HG03520 (cell line): ENCODE results near the gene ACMSD.
"Not testable (repeated sequence)": the region's sequence is repeated elsewhere in the genome, so short reads cannot be mapped to it uniquely, and the experiment has no call there.

Experiments used
- ATAC-seq: cut with Tn5 transposase; IDR thresholded peaks from one replicate; pipeline ENCODE4 v1.9.1; 2021; ENCODE audit warnings: mild to moderate bottlenecking, moderate library complexity; ENCODE audit not compliant: unreplicated experiment

The ACMSD gene

DNA sequence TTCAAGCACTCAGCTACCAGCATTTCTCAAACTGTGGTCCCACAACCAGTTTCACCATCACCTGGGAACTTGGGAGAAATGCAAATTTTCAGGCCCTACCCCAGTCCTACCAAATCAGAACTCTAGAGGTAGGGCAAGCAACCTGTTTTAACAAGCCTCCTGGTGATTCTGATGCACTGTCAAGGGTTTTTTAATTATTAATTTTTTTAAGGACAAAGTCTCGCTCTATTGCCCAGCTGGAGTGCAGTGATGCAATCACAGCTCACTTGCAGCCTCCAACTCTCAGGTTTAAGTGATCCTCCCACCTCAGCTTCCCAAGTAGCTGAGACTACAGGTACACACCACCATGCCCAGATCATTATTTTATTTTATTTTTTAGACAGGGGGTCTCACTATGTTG, 7.8 kb downstream of the ACMSD start:
- no peak for ATAC-seq

DNA sequence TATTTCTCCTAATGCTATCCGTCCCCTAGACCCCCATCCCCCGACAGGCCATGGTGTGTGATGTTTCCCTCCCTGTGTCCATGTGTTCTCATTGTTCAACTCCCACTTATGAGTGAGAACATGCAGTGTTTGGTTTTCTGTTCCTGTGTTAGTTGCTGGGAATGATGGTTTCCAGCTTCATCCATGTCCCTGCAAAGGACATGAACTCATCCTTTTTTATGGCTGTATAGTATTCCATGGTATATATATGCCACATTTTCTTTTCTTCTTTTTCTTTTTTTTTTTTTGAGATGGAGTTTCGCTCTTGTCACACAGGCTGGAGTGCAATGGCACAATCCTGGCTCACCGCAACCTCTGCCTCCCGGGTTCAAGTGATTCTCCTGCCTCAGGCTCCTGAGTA, 9.2 kb downstream of the ACMSD start:
- not testable (repeated sequence) for ATAC-seq

- ATAC-seq: no peak
Measured at GRCh38 chr2:134852518-134852917, 14.1 kb downstream of the ACMSD start.

- ATAC-seq: no peak
Measured at GRCh38 chr2:134855709-134856108, 17.3 kb downstream of the ACMSD start.

DNA sequence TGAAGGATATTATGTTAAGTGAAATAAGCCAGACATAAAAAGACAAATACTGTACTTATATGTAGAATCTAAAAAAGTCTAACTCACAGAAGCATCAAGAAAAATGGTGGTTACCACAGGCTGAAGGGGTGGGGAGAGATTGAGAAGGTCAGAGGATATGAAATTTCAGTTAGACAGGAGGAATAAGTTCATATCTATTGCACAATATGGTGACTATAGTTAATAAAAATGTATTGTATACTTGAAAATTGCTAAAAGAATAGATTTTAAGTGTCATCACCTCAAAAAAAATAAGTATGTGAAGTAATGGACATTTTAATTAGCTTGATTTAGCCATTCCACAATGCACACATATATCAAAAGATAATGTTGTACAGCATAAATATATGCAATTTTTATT, 19.8 kb downstream of the ACMSD start:
- ATAC-seq: no peak

- ATAC-seq: no peak
Measured at GRCh38 chr2:134861173-134861572, 22.8 kb downstream of the ACMSD start.

GRCh38 chr2:134862069-134862468, 23.7 kb downstream of the ACMSD start:
- no peak for ATAC-seq

- no peak for ATAC-seq
Measured at GRCh38 chr2:134862674-134863073, 24.3 kb downstream of the ACMSD start.

DNA sequence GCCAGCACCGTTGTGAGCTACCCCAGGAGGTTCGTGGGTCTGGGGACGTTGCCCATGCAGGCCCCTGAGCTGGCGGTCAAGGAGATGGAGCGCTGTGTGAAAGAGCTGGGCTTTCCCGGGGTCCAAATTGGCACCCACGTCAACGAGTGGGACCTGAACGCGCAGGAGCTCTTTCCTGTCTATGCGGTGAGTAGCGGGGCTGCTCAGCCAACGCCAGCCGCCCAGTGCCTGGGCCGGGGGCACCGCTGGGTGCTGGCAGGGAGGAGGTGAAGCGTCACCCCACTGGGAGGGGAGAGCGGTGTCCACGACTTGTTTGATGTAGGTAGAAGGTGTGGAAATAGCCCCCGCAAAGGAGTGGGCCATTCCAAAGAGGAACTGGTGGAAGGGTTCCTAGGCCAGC, 25.0 kb downstream of the ACMSD start:
- no peak for ATAC-seq

GRCh38 chr2:134865067-134865787, 26.8 kb downstream of the ACMSD start:
- ATAC-seq: no peak

- ATAC-seq: no peak
Measured at GRCh38 chr2:134866498-134867099, 28.2 kb downstream of the ACMSD start.

- ATAC-seq: no peak
Measured at GRCh38 chr2:134869946-134870736, 31.7 kb downstream of the ACMSD start.

DNA sequence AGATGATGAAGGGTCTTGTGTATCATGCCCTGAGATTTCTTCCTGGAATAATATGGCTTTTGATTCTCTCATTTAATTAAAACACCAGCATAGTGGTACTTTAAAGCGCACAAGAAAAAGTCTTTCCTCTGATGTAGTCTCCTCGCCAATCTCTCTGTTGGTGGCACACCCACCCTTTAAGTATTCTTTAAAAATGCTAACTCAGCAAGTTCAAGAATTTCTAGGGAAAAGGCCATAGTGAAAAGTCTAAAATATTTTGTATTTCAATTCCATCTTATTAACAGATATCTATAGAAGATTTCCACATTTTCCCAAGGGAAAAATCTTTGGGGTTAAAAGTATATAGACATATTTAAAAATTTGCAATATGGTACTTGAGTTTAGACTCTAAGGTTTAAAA, 34.7 kb downstream of the ACMSD start:
- ATAC-seq: no peak

DNA sequence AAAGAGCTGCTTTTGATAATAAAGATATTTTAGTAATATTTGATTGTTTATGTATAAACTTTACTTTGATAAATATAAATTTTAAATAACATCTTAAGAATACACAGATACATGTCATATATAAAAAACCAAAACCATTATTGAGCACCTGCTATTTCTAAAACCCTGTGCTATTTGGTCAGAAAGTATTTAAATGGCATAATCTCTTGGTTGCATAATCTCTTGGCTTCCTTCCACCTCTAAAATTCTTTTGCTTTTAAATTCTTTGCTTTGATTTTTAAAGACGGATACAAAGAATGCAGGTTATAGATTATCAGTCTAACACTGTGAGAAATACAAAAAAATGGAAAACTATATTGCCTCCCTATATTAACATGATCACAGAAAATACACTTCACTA, 36.9 kb downstream of the ACMSD start:
- ATAC-seq: no peak

DNA sequence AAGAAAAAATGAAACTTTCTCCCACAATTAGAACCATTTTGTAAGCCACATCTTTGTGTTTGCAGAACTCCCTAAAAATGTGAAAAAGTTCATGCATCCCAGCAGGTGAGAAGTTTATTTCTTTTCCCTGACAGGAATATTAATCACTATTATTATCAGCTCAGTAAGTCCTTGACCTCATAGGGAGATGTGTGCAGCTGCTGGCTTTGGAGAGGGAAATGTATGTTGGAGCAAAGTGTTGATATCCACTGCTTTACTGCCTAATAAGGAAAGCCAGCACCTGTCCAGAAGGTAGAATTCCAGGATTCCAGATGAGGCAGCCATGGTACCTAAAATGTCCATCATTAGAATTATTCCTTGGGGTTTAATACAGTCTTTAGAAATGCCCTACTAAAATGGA, 44.4 kb downstream of the ACMSD start:
- no peak for ATAC-seq

- no peak for ATAC-seq
Measured at GRCh38 chr2:134883552-134884293, 45.3 kb downstream of the ACMSD start.

GRCh38 chr2:134884435-134884834, 46.0 kb downstream of the ACMSD start:
- no peak for ATAC-seq

- ATAC-seq: no peak
Measured at GRCh38 chr2:134892282-134893035, 54.0 kb downstream of the ACMSD start.

DNA sequence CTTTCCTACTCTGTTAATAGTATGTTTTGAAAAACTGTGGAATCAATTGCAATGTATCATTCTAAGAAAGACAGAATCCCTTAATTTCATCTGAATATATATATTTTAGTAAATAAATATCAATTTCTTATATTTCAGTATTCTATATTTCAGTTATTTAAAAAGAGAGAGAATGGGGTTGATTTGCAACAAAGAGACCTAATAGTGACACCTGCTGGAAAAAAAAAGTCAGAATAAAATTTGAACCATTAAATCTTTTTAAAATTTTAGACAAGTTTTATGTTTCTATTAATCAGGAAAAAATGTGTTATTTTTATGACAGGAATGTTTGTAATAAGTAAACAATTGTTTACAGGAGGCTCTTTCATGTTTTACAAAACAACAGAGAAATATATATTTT, 59.5 kb downstream of the ACMSD start:
- no peak for ATAC-seq

- ATAC-seq: no peak
Measured at GRCh38 chr2:134899204-134899603, 60.8 kb downstream of the ACMSD start.

GRCh38 chr2:134900151-134900550, 61.7 kb downstream of the ACMSD start:
- no peak for ATAC-seq
